Upper lobe of left lung (tissue), 6 donors: ENCODE data around the gene SPACA4. TPM values are rescaled to one million over a fixed set of nuclear protein-coding genes. Genes with fewer than 3 reads are reported as not detected.

Experiments
- ATAC-seq, 2 donors: fragments of 200-7000 bp; cut with Tn5 transposase; one replicate each; pipeline ENCODE4 v1.9.1; 2022; ENCODE audit warnings: mild to moderate bottlenecking in 2 of 2, moderate library complexity in 2 of 2; ENCODE audit not compliant: low FRiP score in 2 of 2
- DNase-seq, 2 donors: peaks; one replicate each; pipeline ENCODE4 v3.0.0-alpha.2; 2019 to 2020
- H3K27ac ChIP-seq, 4 donors: fragments of 200-600 bp; sonication (generic); one replicate each; pipeline ENCODE4 v1.5.1; 2016 to 2019
- H3K27me3 ChIP-seq, 4 donors: fragments of 200-600 bp; sonication (generic); one replicate each; pipeline ENCODE4 v1.5.1; 2017 to 2019
- H3K36me3 ChIP-seq, 4 donors: fragments of 200-600 bp; sonication (generic); one replicate each; pipeline ENCODE4 v1.5.1; 2016 to 2019
- H3K4me1 ChIP-seq, 4 donors: fragments of 200-600 bp; sonication (generic); one replicate each; pipeline ENCODE4 v1.5.1; 2018 to 2019
- H3K4me3 ChIP-seq, 4 donors: fragments of 200-600 bp; sonication (generic); one replicate each; pipeline ENCODE4 v1.5.1; 2017 to 2019; ENCODE audit warnings: mild to moderate bottlenecking in 2 of 4, moderate library complexity in 1 of 4
- H3K9me3 ChIP-seq, 4 donors: fragments of 200-600 bp; sonication (generic); one replicate each; pipeline ENCODE4 v1.5.1; 2018 to 2019
- CTCF ChIP-seq, 6 experiments: fragments of 450-650 bp in 4 of 6; fragments of 200-600 bp in 2 of 6; sonication (generic) in 2 of 6; IDR thresholded peaks; one replicate each; pipeline ENCODE4 v1.5.1; 2016 to 2019; ENCODE audit warnings: antibody characterized with exemption in 6 of 6
- EP300 ChIP-seq, 4 donors: sonication (generic); formaldehyde crosslinking; IDR thresholded peaks; one replicate each; pipeline ENCODE4 v1.5.1; 2017; ENCODE audit warnings: antibody characterized with exemption in 4 of 4, control low read depth in 2 of 4
- POLR2A ChIP-seq, 4 donors: fragments of 450-650 bp; IDR thresholded peaks; one replicate each; pipeline ENCODE4 v1.5.1; 2016 to 2017; ENCODE audit warnings: antibody characterized with exemption in 4 of 4, mild to moderate bottlenecking in 2 of 4
- POLR2AphosphoS5 ChIP-seq, 2 donors: sonication (generic); formaldehyde crosslinking; IDR thresholded peaks; one replicate each; pipeline ENCODE4 v1.5.1; 2017; ENCODE audit warnings: antibody characterized with exemption in 2 of 2
- WGBS, 2 donors: methylation state at CpG; one replicate each; pipeline ENCODE4 v1.1.5; 2017 to 2018; 5-methylcytosine and 5-hydroxymethylcytosine counted together
- total RNA-seq, 6 donors: library from RNA; depleted of rRNA in 4 of 6; stranded (reverse); fragments of >200 nt in 4 of 6; gene quantifications; one replicate each; pipeline versions ENCODE4 v1.1.0 to v1.2.1, GENCODE V29; 2016 to 2021
- donor health status: DM: no; HTN: no; CAD: no; lungs with moderate emphysema.
- donor health status: DM: no; HTN: yes; CAD: no; lungs with severe emphysema.

SPACA4 gene
- total RNA-seq, 6 donors from 2014 or later: 0.27 TPM; not detected in 5

GRCh38 chr19:48615231-48616040 is 8.9 kb downstream of the SPACA4 start:
- 70 to 80% methylated on average over 19 of the region's 19 CpGs for WGBS, 2 donors
- no peak for TF ChIP-seq POLR2A (IDR thresholded peaks at IDR 0.05)
- no peak for TF ChIP-seq POLR2AphosphoS5 (IDR thresholded peaks at IDR 0.05)
- TF ChIP-seq EP300 (IDR thresholded peaks at IDR 0.05): no peak
- no peak for TF ChIP-seq CTCF (IDR thresholded peaks at IDR 0.05)
- H3K36me3 ChIP-seq: peaks cover 15 to 32% (median 28%) of the 10 kb centered on the region in 4 donors
- H3K4me3 ChIP-seq: peak overlapping the region in 1 of 4 donors; percentile 45
- ATAC-seq (no peak), DNase-seq (peak in 1 of 2 donors; percentile 66)
- H3K27ac ChIP-seq: peak overlapping the region; percentile 82 to 94 (median 88)
- no peaks in the 10 kb centered on the region for H3K27me3 ChIP-seq
- peaks cover 33 to 61% (median 43%) of the 10 kb centered on the region in 4 donors for H3K4me1 ChIP-seq
- no peaks in the 10 kb centered on the region for H3K9me3 ChIP-seq

GRCh38 chr19:48616041-48616436 is 9.5 kb downstream of the SPACA4 start:
- DNase-seq: peak in 1 of 2 donors; percentile 82
- Histone ChIP-seq H3K4me1 (peaks cover 33 to 62% (median 43%) of the 10 kb centered on the region in 4 donors), H3K9me3 (no peaks in the 10 kb centered on the region), H3K27ac (peak overlapping the region; percentile 82 to 94 (median 88)), H3K36me3 (peaks cover 15 to 34% (median 28%) of the 10 kb centered on the region in 4 donors), H3K4me3 (peak overlapping the region in 1 of 4 donors; percentile 88), H3K27me3 (no peaks in the 10 kb centered on the region)
- no peak for TF ChIP-seq CTCF (IDR thresholded peaks at IDR 0.05)
- TF ChIP-seq EP300 (IDR thresholded peaks at IDR 0.05): no peak
- TF ChIP-seq POLR2A (IDR thresholded peaks at IDR 0.05): no peak
- TF ChIP-seq POLR2AphosphoS5 (IDR thresholded peaks at IDR 0.05): no peak
- no peak for ATAC-seq
- 92% methylated on average over 16 of the region's 16 CpGs; no CpG with 5 or more reads in 1 of the 2 donors for WGBS, 2 donors

DNA sequence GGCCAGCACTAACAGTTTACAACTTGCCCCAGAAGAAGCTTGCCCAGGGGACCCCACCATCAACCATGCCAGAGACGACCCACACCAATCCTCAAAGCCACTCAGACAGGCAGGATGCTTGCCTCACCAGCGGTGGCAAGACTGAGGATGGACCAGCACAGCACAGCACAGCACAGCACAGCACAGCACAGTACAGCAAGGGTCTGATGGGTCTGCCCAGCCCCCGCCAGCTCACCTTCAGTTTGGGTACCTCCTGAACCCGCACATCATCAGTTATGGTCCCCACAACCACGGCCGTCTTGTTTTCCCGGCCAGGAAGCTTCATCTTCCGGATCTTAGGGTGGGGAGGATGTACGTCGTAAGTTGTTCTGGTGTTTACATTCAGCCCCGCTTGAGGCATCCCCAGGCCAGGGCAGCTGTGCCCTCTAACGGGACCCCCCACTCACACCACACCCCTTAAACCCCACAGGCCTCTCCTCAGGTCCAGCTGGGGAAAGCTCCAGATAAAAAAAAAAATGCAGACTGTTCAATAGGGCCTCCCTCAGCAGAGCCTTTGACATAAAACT is 10.0 kb downstream of the SPACA4 start:
- H3K9me3 ChIP-seq: no peaks in the 10 kb centered on the region
- H3K36me3 ChIP-seq: peaks cover 15 to 39% (median 28%) of the 10 kb centered on the region in 4 donors
- no peak for TF ChIP-seq EP300 (IDR thresholded peaks at IDR 0.05)
- no peak for TF ChIP-seq POLR2AphosphoS5 (IDR thresholded peaks at IDR 0.05)
- no peak for TF ChIP-seq POLR2A (IDR thresholded peaks at IDR 0.05)
- TF ChIP-seq CTCF (IDR thresholded peaks at IDR 0.05): no peak
- WGBS, 2 donors: 55 to 80% methylated on average over 8 to 12 of the region's 12 CpGs
- DNase-seq (no peak), ATAC-seq (no peak)
- H3K27ac ChIP-seq: peak overlapping the region; percentile 84 to 94 (median 93)
- peaks cover 33 to 62% (median 43%) of the 10 kb centered on the region in 4 donors for H3K4me1 ChIP-seq
- peak overlapping the region in 1 of 4 donors; percentile 88 for H3K4me3 ChIP-seq
- no peaks in the 10 kb centered on the region for H3K27me3 ChIP-seq

DNA sequence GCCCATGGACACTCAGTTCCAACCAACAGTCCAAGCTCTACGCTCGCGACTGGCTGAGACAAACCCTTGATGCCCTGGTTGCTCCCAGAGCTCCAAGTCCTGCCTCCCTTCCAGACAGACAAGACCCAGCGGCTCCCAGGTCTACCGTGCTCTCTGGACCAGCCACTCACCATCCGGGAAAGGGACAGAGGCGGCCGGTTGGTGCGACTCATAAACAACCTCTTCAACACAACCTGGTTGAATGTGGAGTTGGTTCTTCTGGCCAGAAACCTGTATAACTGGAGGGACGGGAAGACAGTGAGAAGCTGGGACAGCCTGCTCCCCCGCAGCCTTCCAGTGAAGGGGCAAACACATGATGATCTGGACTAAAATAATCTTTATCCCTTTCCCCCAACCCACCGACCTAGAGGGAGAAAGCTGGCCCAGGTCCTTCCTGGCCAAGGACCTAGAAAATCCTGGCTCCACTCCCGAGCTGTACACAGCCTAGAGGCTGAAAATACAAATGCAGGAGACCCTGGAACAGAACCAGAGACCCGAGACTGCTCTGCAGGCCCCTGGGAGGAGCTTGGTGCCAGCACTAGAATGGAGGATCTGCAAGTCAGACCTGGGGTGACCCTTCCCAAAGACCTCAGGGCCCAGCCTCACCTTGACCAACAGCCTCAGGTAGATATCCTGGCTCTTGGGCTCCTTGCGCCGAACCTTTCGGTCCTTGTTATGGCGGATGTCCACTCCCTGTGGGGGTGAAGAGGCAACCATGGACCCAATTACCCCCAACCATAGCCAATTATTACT is 10.8 kb downstream of the SPACA4 start:
- H3K4me1 ChIP-seq: peaks cover 33 to 68% (median 43%) of the 10 kb centered on the region in 4 donors
- TF ChIP-seq POLR2AphosphoS5 (IDR thresholded peaks at IDR 0.05): no peak
- TF ChIP-seq EP300 (IDR thresholded peaks at IDR 0.05): no peak
- TF ChIP-seq CTCF (IDR thresholded peaks at IDR 0.05): no peak
- TF ChIP-seq POLR2A (IDR thresholded peaks at IDR 0.05): no peak
- H3K27ac ChIP-seq: peak overlapping the region; percentile 84 to 94 (median 93)
- ATAC-seq (no peak), DNase-seq (no peak)
- no peaks in the 10 kb centered on the region for H3K27me3 ChIP-seq
- WGBS, 2 donors: 53 to 60% methylated on average over 15 to 18 of the region's 18 CpGs
- H3K4me3 ChIP-seq: peak overlapping the region in 3 of 4 donors; percentile 63 to 88 (median 71)
- no peaks in the 10 kb centered on the region for H3K9me3 ChIP-seq
- peaks cover 15 to 40% (median 28%) of the 10 kb centered on the region in 4 donors for H3K36me3 ChIP-seq
